Endothelial cell of hepatic sinusoid (primary cell): ENCODE data around the gene AGL.
"Not testable (repeated sequence)": the region's sequence is repeated elsewhere in the genome, so short reads cannot be mapped to it uniquely, and the experiment has no call there.

ENCODE experiments used
- in situ Hi-C: cut with HindIII; loops from 2 replicates; pipeline ENCODE4 v1.10.0; 2017; ENCODE audit warnings: low sequenced_read_pairs

The AGL gene

GRCh38 chr1:99849744-99850458, at the start of gene AGL:
AGL (plus strand) TSS chr1:99850361; CDS start chr1:99851043, 682 bp downstream.
- in situ Hi-C loops = no loop called here

GRCh38 chr1:99801584-99801983, 48.6 kb upstream of the AGL start:
- in situ Hi-C loops = loop anchor here (5.0 kb wide), 1 partner anchor 626 kb away; no protein-coding TSS in a partner anchor

- in situ Hi-C loops = no loop called here
Observed at GRCh38 chr1:99806882-99807281, 43.3 kb upstream of the AGL start.

GRCh38 chr1:99808391-99809115, 41.6 kb upstream of the AGL start:
- in situ Hi-C loops = no loop called here

- in situ Hi-C loops = no loop called here
Observed at GRCh38 chr1:99811075-99811474, 39.1 kb upstream of the AGL start.

GRCh38 chr1:99811747-99812146, 38.4 kb upstream of the AGL start:
- in situ Hi-C loops = no loop called here

GRCh38 chr1:99814373-99814900, 35.7 kb upstream of the AGL start:
- in situ Hi-C loops = no loop called here

- in situ Hi-C loops = no loop called here
Observed at GRCh38 chr1:99816656-99817055, 33.5 kb upstream of the AGL start.

GRCh38 chr1:99818063-99818699, 32.0 kb upstream of the AGL start:
- in situ Hi-C loops = no loop called here

GRCh38 chr1:99820546-99820945, 29.6 kb upstream of the AGL start:
- in situ Hi-C loops = no loop called here

GRCh38 chr1:99825098-99825497, 25.1 kb upstream of the AGL start:
- in situ Hi-C loops = no loop called here

GRCh38 chr1:99825702-99826101, 24.5 kb upstream of the AGL start:
- in situ Hi-C loops = no loop called here

- in situ Hi-C loops = no loop called here
Observed at GRCh38 chr1:99827970-99828369, 22.2 kb upstream of the AGL start.

GRCh38 chr1:99829269-99829668, 20.9 kb upstream of the AGL start:
- in situ Hi-C loops = no loop called here

- in situ Hi-C loops = not testable (repeated sequence)
Observed at GRCh38 chr1:99833911-99834310, 16.2 kb upstream of the AGL start.

- in situ Hi-C loops = not testable (repeated sequence)
Observed at GRCh38 chr1:99836171-99837103, 13.7 kb upstream of the AGL start.

GRCh38 chr1:99840353-99840752, 9.8 kb upstream of the AGL start:
- in situ Hi-C loops = loop anchor here (5.0 kb wide), 1 partner anchor 52 kb away; no protein-coding TSS in a partner anchor

- in situ Hi-C loops = loop anchor here (5.0 kb wide), 1 partner anchor 49 kb away; no protein-coding TSS in a partner anchor
Observed at GRCh38 chr1:99843760-99844159, 6.4 kb upstream of the AGL start.

GRCh38 chr1:99845201-99845600, 5.0 kb upstream of the AGL start:
- in situ Hi-C loops = not testable (repeated sequence)

- in situ Hi-C loops = no loop called here
Observed at GRCh38 chr1:99849413-99849743, 783 bp upstream of the AGL start.
